HepG2 (cell line): ENCODE results near the gene OSBPL5. TPM values are rescaled to one million over a fixed set of nuclear protein-coding genes. Genes with fewer than 3 reads are reported as not detected.

Experiments used
- ATAC-seq: fragments of 200-7000 bp; cut with Tn5 transposase; 3 replicates; pipeline ENCODE4 v1.9.1; 2020; ENCODE audit warnings: mild to moderate bottlenecking, moderate library complexity
- BruUV-seq: library from RNA; stranded (reverse); fragments of 400-500 nt; replicated peaks from 2 replicates; lab custom pipeline; 2021; lab: Mats Ljungman, UMichigan
- CTCF ChIA-PET: fragments of 300-600 bp; formaldehyde crosslinking; extraction: SDS; loops from one replicate; lab custom pipeline; 2021; ENCODE audit warnings: low total read pairs, inconsistent platforms, low intra/inter-chr PET ratio; lab: Yijun Ruan, JAX
- POLR2A ChIA-PET: fragments of 350-600 bp; sonication (Branson Sonifier 250); formaldehyde crosslinking; loops from one replicate; lab custom pipeline; 2020; ENCODE audit warnings: antibody characterized with exemption, inconsistent platforms; lab: Yijun Ruan, JAX
- DNase-seq: peaks from one replicate; pipeline ENCODE4 v3.0.0-alpha.2; 2015; ENCODE audit warnings: low spot score
- FAIRE-seq: peaks from 3 replicates; lab custom pipeline; 2011; peaks lifted over from hg19 to GRCh38; lab: Jason Lieb, UNC
- H2AFZ ChIP-seq: one replicate; pipeline ENCODE4 v1.6.1; 2011; ENCODE audit warnings: low read length, inconsistent platforms
- H3K27ac ChIP-seq: fragments of 300-600 bp; 3 replicates; pipeline ENCODE4 v1.8.0; 2011; ENCODE audit warnings: mixed run types, mild to moderate bottlenecking, mixed read lengths, low read length, inconsistent platforms; ENCODE audit not compliant: insufficient read depth; ENCODE audit errors: extremely low read length
- H3K27me3 ChIP-seq, 2 experiments: fragments of 200-600 bp in 1 of 2; 2 replicates in 1 of 2; 3 replicates in 1 of 2; pipeline versions ENCODE4 v1.6.0 to v1.8.0; 2011; ENCODE audit warnings: low read length in 2 of 2, mild to moderate bottlenecking in 2 of 2, moderate library complexity in 2 of 2, inconsistent platforms in 1 of 2; ENCODE audit not compliant: insufficient read depth in 2 of 2, control insufficient read depth in 1 of 2
- H3K36me3 ChIP-seq, 2 experiments: fragments of 200-600 bp in 1 of 2; replicated peaks in 1 of 2; 2 replicates in 1 of 2; 3 replicates in 1 of 2; pipeline versions ENCODE4 v1.5.1 to v1.8.0; 2011; ENCODE audit warnings: low read length in 2 of 2, inconsistent platforms in 1 of 2; ENCODE audit not compliant: insufficient read depth in 2 of 2, control insufficient read depth in 1 of 2
- H3K4me1 ChIP-seq: 2 replicates; pipeline ENCODE4 v1.5.1; 2012; ENCODE audit warnings: low read length, inconsistent platforms; ENCODE audit not compliant: insufficient read depth
- H3K4me2 ChIP-seq: 2 replicates; pipeline ENCODE4 v1.6.0; 2011; ENCODE audit warnings: low read depth, low read length, inconsistent platforms
- H3K4me3 ChIP-seq, 3 experiments: fragments of 200-600 bp in 1 of 3; sonication (generic), shearing (Covaris generic) in 1 of 3; replicated peaks in 1 of 3; 2 replicates each; pipeline ENCODE4 v1.5.1; 2011 to 2016; ENCODE audit warnings: low read length in 3 of 3, inconsistent platforms in 2 of 3, low read depth in 2 of 3, mild to moderate bottlenecking in 2 of 3, control low read depth in 1 of 3, mixed read lengths in 1 of 3; ENCODE audit not compliant: insufficient read depth in 1 of 3
- H3K79me2 ChIP-seq: one replicate; pipeline ENCODE4 v1.6.1; 2011; ENCODE audit warnings: low read length, inconsistent platforms; ENCODE audit not compliant: insufficient read depth
- H3K9ac ChIP-seq: 2 replicates; pipeline ENCODE4 v1.6.0; 2011; ENCODE audit warnings: mild to moderate bottlenecking, low read depth, low read length, inconsistent platforms; ENCODE audit not compliant: insufficient read depth
- H3K9me3 ChIP-seq: 2 replicates; pipeline ENCODE4 v1.5.1; 2012; ENCODE audit warnings: mild to moderate bottlenecking, low read length
- H4K20me1 ChIP-seq: 2 replicates; pipeline ENCODE4 v1.6.0; 2011; ENCODE audit warnings: inconsistent platforms, mild to moderate bottlenecking, low read length, moderate library complexity; ENCODE audit not compliant: insufficient read depth
- CREB1 ChIP-seq, 2 experiments: fragments of 450-650 bp in 1 of 2; IDR thresholded peaks; 2 replicates each; pipeline ENCODE4 v1.6.1; 2016 to 2017; ENCODE audit warnings: control low read depth in 1 of 2, mild to moderate bottlenecking in 1 of 2, missing compliant biosample characterization in 1 of 2, missing genetic modification characterization in 1 of 2
- CSRNP2 ChIP-seq: sonication (generic); formaldehyde crosslinking; conservative IDR thresholded peaks from 2 replicates; pipeline ENCODE4 v1.8.0; 2022; ENCODE audit warnings: low read depth, missing genetic modification reagents
- HMGA1 ChIP-seq: sonication (generic); formaldehyde crosslinking; conservative IDR thresholded peaks from 2 replicates; pipeline ENCODE4 v1.4.0; 2020; ENCODE audit warnings: missing genetic modification reagents
- NFIB ChIP-seq: sonication (generic); formaldehyde crosslinking; IDR thresholded peaks from 2 replicates; pipeline ENCODE4 v1.9.0; 2021; ENCODE audit warnings: missing genetic modification reagents, mild to moderate bottlenecking, borderline replicate concordance
- PITX1 ChIP-seq: sonication (generic); formaldehyde crosslinking; IDR thresholded peaks from 2 replicates; pipeline ENCODE4 v1.5.1; 2020; ENCODE audit warnings: mild to moderate bottlenecking, missing genetic modification reagents
- TBX2 ChIP-seq: sonication (generic); formaldehyde crosslinking; IDR thresholded peaks from 2 replicates; pipeline ENCODE4 v1.5.0; 2020; ENCODE audit warnings: missing genetic modification reagents, mild to moderate bottlenecking, borderline replicate concordance
- ZNF33B ChIP-seq: sonication (generic); formaldehyde crosslinking; IDR thresholded peaks from 2 replicates; pipeline ENCODE4 v1.5.1; 2020; ENCODE audit warnings: mild to moderate bottlenecking, missing genetic modification reagents
- ZNF460 ChIP-seq: sonication (generic); formaldehyde crosslinking; IDR thresholded peaks from 2 replicates; pipeline ENCODE4 v1.5.1; 2020; ENCODE audit warnings: missing genetic modification reagents, mild to moderate bottlenecking, borderline replicate concordance
- ZNF652 ChIP-seq: IDR thresholded peaks from 2 replicates; pipeline ENCODE4 v1.6.1; 2016; ENCODE audit warnings: low read depth, borderline replicate concordance
- ZNF672 ChIP-seq: sonication (generic); formaldehyde crosslinking; IDR thresholded peaks from 2 replicates; pipeline ENCODE4 v1.8.1; 2022; ENCODE audit warnings: missing genetic modification reagents
- ZNF773 ChIP-seq: sonication (generic); formaldehyde crosslinking; IDR thresholded peaks from 2 replicates; pipeline ENCODE4 v1.4.0; 2020; ENCODE audit warnings: missing genetic modification reagents, borderline replicate concordance
- WGBS: methylation state at CpG from one replicate; pipeline ENCODE4 v1.1.6; 2017; ENCODE audit warnings: low lambda C conversion rate; 5-methylcytosine and 5-hydroxymethylcytosine counted together
- in situ Hi-C: cut with HindIII; loops from 2 replicates; pipeline ENCODE4 v1.10.0; 2017; ENCODE audit warnings: low pct_unique_long_range_greater_than_20kb; ENCODE audit not compliant: extremely low pct_ligation_motif_present
- intact Hi-C: fragments of 100-400 bp; cut with micrococcal nuclease; formaldehyde crosslinking; loops from one replicate; pipeline ENCODE4 v1.10.0; 2022; ENCODE audit not compliant: unreplicated experiment
- polyA plus RNA-seq, 8 experiments: library from polyadenylated mRNA; depleted of rRNA in 3 of 8; stranded (reverse) in 7 of 8; unstranded in 1 of 8; fragments of >200 nt; fragmentation: Illumina TruSeq in 4 of 8; extraction: Trizol in 4 of 8; gene quantifications; 2 replicates each; pipeline versions ENCODE4 v1.2.1 to v1.2.3, GENCODE V29; 2011 to 2016; ENCODE audit warnings: low read depth in 4 of 8, missing spikeins in 1 of 8, mixed read lengths in 1 of 8; ENCODE audit not compliant: insufficient read depth in 1 of 8
- total RNA-seq, 5 experiments: library from RNA; depleted of rRNA; stranded (reverse); fragments of >200 nt; fragmentation: Illumina TruSeq; extraction: Trizol; gene quantifications; 2 replicates each; pipeline ENCODE4 v1.2.3, GENCODE V29; 2016; ENCODE audit warnings: low read depth in 1 of 5
- TF ChIP-seq, protein P1 (sequence below): sonication (generic); formaldehyde crosslinking; IDR thresholded peaks from one replicate; pipeline ENCODE4 v1.5.1; 2020; ENCODE audit warnings: mild to moderate bottlenecking, missing genetic modification reagents; ENCODE audit errors: not compliant biosample characterization

The OSBPL5 gene
- total and polyA plus RNA-seq, 2 of the 13 experiments (the other 11 are each of a cell fraction or from before 2014, with no cell fraction given), result not detected

DNA sequence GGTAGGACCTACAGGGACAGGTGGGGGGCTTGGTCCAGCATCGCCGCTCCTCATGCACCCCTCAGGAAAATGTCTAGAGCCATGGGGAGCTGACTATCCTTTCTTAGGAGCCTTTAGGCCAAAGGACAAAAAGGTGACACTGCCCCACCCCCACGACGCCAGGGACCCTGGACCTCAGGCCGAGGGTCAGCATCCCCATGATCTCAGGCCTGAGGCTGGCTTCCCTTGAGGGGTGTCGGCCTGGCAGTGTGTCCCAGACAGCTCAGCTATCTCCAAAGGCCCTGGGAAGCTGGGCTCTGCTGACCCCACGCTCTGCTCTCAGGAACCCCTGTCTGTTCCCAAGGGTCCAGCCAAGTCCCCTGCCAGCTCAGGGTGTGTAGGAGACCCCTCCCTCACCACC is 37.2 kb upstream of the OSBPL5 start (continued):
- TF ChIP-seq, protein P1, sequence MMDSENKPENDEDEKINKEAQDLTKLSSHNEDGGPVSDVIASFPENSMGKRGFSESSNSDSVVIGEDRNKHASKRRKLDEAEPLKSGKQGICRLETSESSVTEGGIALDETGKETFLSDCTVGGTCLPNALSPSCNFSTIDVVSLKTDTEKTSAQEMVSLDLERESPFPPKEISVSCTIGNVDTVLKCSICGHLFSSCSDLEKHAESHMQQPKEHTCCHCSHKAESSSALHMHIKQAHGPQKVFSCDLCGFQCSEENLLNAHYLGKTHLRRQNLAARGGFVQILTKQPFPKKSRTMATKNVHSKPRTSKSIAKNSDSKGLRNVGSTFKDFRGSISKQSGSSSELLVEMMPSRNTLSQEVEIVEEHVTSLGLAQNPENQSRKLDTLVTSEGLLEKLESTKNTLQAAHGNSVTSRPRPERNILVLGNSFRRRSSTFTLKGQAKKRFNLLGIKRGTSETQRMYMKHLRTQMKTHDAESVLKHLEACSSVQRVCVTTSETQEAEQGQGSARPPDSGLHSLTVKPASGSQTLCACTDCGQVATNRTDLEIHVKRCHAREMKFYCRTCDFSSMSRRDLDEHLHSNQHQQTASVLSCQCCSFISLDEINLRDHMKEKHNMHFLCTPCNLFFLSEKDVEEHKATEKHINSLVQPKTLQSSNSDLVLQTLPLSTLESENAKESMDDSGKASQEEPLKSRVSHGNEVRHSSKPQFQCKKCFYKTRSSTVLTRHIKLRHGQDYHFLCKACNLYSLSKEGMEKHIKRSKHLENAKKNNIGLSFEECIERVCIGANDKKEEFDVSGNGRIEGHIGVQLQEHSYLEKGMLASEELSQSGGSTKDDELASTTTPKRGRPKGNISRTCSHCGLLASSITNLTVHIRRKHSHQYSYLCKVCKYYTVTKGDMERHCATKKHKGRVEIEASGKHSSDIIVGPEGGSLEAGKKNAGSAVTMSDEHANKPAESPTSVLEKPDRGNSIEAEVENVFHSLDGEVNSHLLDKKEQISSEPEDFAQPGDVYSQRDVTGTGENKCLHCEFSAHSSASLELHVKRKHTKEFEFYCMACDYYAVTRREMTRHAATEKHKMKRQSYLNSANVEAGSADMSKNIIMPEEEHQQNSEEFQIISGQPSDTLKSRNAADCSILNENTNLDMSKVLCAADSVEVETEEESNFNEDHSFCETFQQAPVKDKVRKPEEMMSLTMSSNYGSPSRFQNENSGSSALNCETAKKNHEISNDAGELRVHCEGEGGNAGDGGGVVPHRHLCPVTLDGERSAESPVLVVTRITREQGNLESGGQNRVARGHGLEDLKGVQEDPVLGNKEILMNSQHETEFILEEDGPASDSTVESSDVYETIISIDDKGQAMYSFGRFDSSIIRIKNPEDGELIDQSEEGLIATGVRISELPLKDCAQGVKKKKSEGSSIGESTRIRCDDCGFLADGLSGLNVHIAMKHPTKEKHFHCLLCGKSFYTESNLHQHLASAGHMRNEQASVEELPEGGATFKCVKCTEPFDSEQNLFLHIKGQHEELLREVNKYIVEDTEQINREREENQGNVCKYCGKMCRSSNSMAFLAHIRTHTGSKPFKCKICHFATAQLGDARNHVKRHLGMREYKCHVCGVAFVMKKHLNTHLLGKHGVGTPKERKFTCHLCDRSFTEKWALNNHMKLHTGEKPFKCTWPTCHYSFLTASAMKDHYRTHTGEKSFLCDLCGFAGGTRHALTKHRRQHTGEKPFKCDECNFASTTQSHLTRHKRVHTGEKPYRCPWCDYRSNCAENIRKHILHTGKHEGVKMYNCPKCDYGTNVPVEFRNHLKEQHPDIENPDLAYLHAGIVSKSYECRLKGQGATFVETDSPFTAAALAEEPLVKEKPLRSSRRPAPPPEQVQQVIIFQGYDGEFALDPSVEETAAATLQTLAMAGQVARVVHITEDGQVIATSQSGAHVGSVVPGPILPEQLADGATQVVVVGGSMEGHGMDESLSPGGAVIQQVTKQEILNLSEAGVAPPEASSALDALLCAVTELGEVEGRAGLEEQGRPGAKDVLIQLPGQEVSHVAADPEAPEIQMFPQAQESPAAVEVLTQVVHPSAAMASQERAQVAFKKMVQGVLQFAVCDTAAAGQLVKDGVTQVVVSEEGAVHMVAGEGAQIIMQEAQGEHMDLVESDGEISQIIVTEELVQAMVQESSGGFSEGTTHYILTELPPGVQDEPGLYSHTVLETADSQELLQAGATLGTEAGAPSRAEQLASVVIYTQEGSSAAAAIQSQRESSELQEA (CRISPR knock-in tag), result no peak

- Histone ChIP-seq H4K20me1 (0 out of 2 replicates have a peak, but pooled peaks cover 5% of the 10 kb centered on the region), H3K9me3 (no peaks in the 10 kb centered on the region), H3K4me2 (no peak overlapping the region), H3K4me3 (no peak overlapping the region), H3K27ac (no peak overlapping the region), H3K36me3 (no peaks in the 10 kb centered on the region), H2AFZ (no peak overlapping the region), H3K79me2 (no peaks in the 10 kb centered on the region), H3K4me1 (no peaks in the 10 kb centered on the region), H3K9ac (no peak overlapping the region), H3K27me3 (peaks cover 23 to 80% of the 10 kb centered on the region in 2 experiments; a peak in 4 of 5 replicates)
- intact Hi-C loops (no loop called here), in situ Hi-C loops (no loop called here)
- ATAC-seq (no peak), FAIRE-seq (no peak), DNase-seq (no peak)
- ChIA-PET CTCF (no interaction called here), POLR2A (no interaction called here)
- BruUV-seq, result no TSS peak
- 0% methylated on average over 1 of the region's 17 CpGs for WGBS
- TF ChIP-seq CREB1 (IDR thresholded peaks at IDR 0.05), result no peak
- no peak for TF ChIP-seq CREB1 (CRISPR knock-in tag; IDR thresholded peaks at IDR 0.05)
- TF ChIP-seq ZNF773 (CRISPR knock-in tag), result no peak
- no peak for TF ChIP-seq CSRNP2 (CRISPR knock-in tag)
- no peak for TF ChIP-seq ZNF672
- TF ChIP-seq ZNF652 (CRISPR knock-in tag), result no peak
- TF ChIP-seq HMGA1 (CRISPR knock-in tag), result no peak
- TF ChIP-seq NFIB (CRISPR knock-in tag), result no peak
- no peak for TF ChIP-seq ZNF33B
- no peak for TF ChIP-seq TBX2 (CRISPR knock-in tag)
- no peak for TF ChIP-seq ZNF460 (CRISPR knock-in tag)
- no peak for TF ChIP-seq PITX1
These were observed 36.6 kb upstream of the OSBPL5 start for GRCh38 chr11:3201677-3202181.
